LNCaP clone FGC (cell line): Measurements from ENCODE around the gene CNOT6.

Experiments used
- DNase-seq: peaks from one replicate; pipeline ENCODE4 v3.0.0-alpha.2; 2011; ENCODE audit warnings: low read depth
- H3K4me3 ChIP-seq: 2 replicates; pipeline ENCODE4 v1.5.1; 2011; ENCODE audit warnings: mild to moderate bottlenecking, low read depth, low read length, control low read depth
- TF ChIP-seq, protein P1 (sequence below): IDR thresholded peaks from 2 replicates; pipeline ENCODE4 v1.5.1; 2012; ENCODE audit warnings: mild to moderate bottlenecking; ENCODE audit not compliant: control insufficient read depth, insufficient read depth; ENCODE audit errors: extremely low read depth

Gene CNOT6

DNA sequence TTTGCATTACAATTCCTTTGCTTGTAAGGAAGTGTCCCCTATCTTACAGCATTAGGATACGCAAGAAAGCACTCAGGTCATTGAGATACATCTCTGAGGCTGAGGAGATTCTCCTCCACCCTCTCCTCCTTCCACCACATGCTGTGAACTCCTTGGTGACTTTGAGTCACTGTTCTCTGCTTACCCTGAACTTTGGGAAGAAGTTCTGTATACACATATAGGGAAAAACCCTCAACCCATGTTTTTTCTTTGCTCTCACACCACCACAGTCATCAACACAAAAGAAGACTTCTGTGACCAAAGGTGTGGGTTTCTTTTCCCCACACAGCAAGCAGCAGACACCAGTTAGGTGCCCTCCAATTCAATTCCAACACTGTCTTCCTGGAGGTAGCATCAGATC, 38.1 kb downstream of the CNOT6 start:
- H3K4me3 ChIP-seq = no peak overlapping the region
- TF ChIP-seq, protein P1, sequence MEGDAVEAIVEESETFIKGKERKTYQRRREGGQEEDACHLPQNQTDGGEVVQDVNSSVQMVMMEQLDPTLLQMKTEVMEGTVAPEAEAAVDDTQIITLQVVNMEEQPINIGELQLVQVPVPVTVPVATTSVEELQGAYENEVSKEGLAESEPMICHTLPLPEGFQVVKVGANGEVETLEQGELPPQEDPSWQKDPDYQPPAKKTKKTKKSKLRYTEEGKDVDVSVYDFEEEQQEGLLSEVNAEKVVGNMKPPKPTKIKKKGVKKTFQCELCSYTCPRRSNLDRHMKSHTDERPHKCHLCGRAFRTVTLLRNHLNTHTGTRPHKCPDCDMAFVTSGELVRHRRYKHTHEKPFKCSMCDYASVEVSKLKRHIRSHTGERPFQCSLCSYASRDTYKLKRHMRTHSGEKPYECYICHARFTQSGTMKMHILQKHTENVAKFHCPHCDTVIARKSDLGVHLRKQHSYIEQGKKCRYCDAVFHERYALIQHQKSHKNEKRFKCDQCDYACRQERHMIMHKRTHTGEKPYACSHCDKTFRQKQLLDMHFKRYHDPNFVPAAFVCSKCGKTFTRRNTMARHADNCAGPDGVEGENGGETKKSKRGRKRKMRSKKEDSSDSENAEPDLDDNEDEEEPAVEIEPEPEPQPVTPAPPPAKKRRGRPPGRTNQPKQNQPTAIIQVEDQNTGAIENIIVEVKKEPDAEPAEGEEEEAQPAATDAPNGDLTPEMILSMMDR = no peak
- no peak for DNase-seq

DNA sequence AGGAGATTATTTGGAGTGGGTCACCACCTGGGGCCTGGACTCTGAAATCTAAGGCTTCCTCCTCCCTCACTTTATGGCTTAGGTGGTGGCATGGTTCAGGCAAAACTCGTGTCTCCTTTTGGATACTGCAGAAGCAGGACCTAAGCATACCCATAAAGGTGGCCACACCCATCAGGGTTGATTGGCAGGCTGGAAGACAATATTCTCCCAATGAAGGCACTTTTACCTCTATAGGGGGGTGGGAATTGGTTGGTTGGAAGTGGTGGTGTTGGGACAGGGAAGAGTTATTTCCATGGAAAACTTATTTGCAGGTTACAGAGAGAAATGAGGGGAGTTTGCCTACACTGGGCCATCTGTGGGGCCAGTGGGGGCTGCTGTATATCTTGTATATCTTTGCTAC, 39.7 kb downstream of the CNOT6 start:
- H3K4me3 ChIP-seq = no peak overlapping the region
- TF ChIP-seq, protein P1 = no peak

DNA sequence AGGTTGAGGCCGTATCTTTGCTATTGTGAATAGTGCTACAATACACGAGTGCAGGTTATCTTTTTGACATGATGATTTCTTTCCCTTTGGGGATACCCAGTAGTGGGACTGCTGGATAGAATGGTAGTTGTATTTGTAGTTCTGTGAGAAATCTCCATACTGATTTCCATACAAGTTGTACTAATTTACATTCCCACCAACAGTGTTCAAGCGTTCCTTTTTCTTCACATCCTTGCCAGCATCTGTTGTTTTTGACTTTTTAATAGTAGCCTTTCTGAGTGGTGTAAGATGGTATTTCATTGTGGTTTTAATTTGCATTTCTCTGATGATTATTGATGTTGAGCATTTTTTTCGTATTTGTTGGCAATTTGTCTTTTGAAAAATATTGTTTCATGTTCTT, 41.4 kb downstream of the CNOT6 start:
- DNase-seq = no peak
- TF ChIP-seq, protein P1 = no peak
- no peak overlapping the region for H3K4me3 ChIP-seq

More for the DNA sequence above, 39.7 kb downstream of the CNOT6 start:
- DNase-seq = no peak

DNA sequence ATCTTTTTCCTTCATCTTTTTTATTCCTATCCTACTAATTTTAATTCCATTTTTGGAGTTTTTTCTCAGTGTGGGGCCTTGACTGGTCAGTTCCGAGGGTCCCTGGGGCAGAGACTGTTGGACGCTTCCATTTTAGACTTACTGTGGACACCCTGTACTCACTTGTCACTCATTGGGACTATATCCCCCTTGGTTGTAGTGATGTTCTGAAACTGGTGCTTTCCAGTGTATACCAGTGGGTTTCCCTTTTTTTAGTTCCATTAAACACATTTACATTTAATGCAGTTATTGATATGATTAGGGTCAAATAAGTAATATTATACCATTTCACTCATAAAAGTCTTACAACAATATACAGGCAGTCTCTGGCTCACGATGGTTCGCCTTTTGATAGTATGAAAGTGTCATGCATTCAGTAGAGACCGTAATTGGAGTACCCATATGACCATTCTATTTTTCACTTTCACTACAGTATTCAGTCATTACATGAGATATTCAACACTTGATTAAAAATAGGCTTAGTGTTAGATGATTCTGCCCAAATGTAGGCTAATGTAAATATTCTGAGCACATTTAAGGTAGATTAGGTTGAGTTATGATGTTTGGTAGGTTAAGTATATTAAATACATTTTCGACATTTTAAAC, 46.0 kb downstream of the CNOT6 start:
- DNase-seq = no peak
- TF ChIP-seq, protein P1 = no peak

DNA sequence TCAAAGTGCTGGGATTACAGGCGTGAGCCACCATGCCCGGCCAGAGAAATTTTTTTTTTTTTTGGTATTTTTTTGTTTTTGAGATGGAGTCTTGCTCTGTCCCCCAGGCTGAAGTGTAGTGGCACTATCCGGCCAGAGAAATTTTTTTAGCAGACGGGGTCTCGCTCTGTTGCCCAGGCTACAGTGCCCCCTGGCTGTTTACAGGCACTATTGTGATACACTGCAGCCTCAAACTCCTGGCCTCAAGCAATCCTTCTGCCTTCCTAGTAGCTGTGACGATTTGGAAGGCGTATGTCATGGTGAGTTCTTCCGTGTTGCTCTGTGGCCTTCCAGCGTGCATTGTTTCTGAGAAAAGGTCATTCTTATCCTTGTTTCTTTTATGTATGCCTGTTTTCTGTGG, 47.5 kb downstream of the CNOT6 start:
- TF ChIP-seq, protein P1 = no peak

More for the DNA sequence above, 46.0 kb downstream of the CNOT6 start:
- no peak overlapping the region for H3K4me3 ChIP-seq

DNA sequence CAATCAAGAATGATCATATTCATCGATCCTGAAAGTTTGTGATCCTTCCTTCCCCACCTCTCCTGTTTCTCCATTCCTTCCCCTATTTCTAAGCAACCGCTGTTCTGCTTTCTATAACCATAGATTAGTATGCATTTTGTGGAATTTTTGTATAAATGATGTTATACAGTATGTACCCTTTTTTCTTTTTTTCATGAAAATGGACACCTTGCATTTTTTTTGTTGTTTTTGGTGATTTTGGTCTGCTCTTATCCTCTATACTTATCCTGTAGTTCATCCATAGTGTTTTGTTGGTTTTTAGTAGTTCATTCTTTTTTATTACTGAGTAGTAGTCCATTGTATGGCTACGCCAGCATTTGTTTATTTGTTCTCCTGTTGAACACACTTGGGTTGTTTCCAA, 51.1 kb downstream of the CNOT6 start:
- H3K4me3 ChIP-seq = no peak overlapping the region
- TF ChIP-seq, protein P1 = no peak
- peak; percentile 17 for DNase-seq

More for the DNA sequence above, 47.5 kb downstream of the CNOT6 start:
- no peak overlapping the region for H3K4me3 ChIP-seq
- DNase-seq = no peak

DNA sequence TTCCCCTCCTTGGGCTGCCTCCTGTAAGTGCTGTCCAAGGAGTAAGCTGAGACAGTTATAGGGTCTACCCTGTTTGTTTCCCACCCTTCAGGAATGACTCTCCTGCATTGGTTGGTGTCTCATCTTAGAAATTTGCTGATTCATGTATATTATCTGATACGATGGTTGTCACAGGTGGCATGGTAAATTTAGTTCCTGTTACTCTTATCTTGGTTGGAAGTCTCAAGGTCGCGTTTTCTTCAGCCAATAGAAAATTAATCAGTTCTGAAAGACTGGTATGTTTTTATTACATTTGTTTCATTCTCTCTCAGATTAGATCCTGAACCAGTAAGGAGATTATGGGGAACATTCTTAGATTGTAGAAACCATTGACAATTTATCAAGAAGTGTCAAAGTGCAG, 54.4 kb downstream of the CNOT6 start:
- H3K4me3 ChIP-seq = no peak overlapping the region
- TF ChIP-seq, protein P1 = no peak
- DNase-seq = no peak
